ENCODE measurements around the gene MMP14. TPM values are rescaled to one million over a fixed set of nuclear protein-coding genes. Genes with fewer than 3 reads are reported as not detected.

Gene MMP14
- total and polyA plus RNA-seq, 2 of the 13 experiments (the other 11 are each of a cell fraction or from before 2014, with no cell fraction given), result 5.2 to 9.8 TPM

GRCh38 chr14:22822571-22823098 lies 13.8 kb upstream of the MMP14 start (continued):
- TF ChIP-seq NFRKB (IDR thresholded peaks at IDR 0.05) (no peak), ZNF224 (CRISPR knock-in tag; IDR thresholded peaks at IDR 0.05) (no peak), ARID3A (IDR thresholded peaks at IDR 0.05; ENCODE audit: low read depth, low read length) (peak; percentile 83), ZBTB40 (IDR thresholded peaks at IDR 0.05) (no peak), ZBTB40 (CRISPR knock-in tag; IDR thresholded peaks at IDR 0.05) (no peak), MED8 (CRISPR knock-in tag; IDR thresholded peaks at IDR 0.05; ENCODE audit: insufficient replicate concordance) (peak; percentile 43), ZNF766 (CRISPR knock-in tag; IDR thresholded peaks at IDR 0.05; ENCODE audit: borderline replicate concordance) (no peak), TBX3 (IDR thresholded peaks at IDR 0.05; ENCODE audit: borderline replicate concordance) (no peak), FOXA1 (IDR thresholded peaks at IDR 0.05) (no peak), FOXA1 (CRISPR knock-in tag; IDR thresholded peaks at IDR 0.05) (no peak), PHF21A (CRISPR knock-in tag; IDR thresholded peaks at IDR 0.05) (no peak; the same call in 1 of the 2 replicates), STAT5B (CRISPR knock-in tag; IDR thresholded peaks at IDR 0.05) (0 out of 2 replicates have a peak, but pooled peaks have one; percentile 13), HNF4G (IDR thresholded peaks at IDR 0.05; ENCODE audit: borderline replicate concordance, low read depth, low read length) (no peak), HNF4G (CRISPR knock-in tag; IDR thresholded peaks at IDR 0.05; ENCODE audit: borderline replicate concordance, low read depth) (peak; percentile 41; the same call in 1 of the 2 replicates), SMAD9 (CRISPR knock-in tag; IDR thresholded peaks at IDR 0.05) (no peak), MEF2D (CRISPR knock-in tag; IDR thresholded peaks at IDR 0.05) (peak; percentile 42; the same call in 1 of the 2 replicates), FOSL1 (CRISPR knock-in tag; IDR thresholded peaks at IDR 0.05; ENCODE audit: borderline replicate concordance) (no peak)
- TF ChIP-seq, protein P1, sequence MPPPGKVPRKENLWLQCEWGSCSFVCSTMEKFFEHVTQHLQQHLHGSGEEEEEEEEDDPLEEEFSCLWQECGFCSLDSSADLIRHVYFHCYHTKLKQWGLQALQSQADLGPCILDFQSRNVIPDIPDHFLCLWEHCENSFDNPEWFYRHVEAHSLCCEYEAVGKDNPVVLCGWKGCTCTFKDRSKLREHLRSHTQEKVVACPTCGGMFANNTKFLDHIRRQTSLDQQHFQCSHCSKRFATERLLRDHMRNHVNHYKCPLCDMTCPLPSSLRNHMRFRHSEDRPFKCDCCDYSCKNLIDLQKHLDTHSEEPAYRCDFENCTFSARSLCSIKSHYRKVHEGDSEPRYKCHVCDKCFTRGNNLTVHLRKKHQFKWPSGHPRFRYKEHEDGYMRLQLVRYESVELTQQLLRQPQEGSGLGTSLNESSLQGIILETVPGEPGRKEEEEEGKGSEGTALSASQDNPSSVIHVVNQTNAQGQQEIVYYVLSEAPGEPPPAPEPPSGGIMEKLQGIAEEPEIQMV (CRISPR knock-in tag; IDR thresholded peaks at IDR 0.05; ENCODE audit: low read depth), result 0 out of 2 replicates have a peak, but pooled peaks have one; percentile 37
- TF ChIP-seq, protein P2, sequence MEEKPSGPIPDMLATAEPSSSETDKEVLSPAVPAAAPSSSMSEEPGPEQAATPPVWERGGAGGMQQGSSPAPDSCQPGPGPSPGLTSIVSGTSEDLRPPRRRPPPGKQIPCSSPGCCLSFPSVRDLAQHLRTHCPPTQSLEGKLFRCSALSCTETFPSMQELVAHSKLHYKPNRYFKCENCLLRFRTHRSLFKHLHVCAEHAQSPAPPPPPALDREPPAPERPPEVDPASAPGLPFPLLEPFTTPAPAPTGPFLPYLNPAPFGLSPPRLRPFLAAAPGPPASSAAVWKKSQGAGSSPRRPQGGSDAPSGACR (CRISPR knock-in tag; IDR thresholded peaks at IDR 0.05), result no peak
